Brain microvascular endothelial cell (primary cell): ENCODE measurements around the gene ADAM10.

Source experiments
- DNase-seq: peaks from one replicate; pipeline ENCODE4 v3.0.0-alpha.2; 2020
- H3K27ac ChIP-seq: fragments of 250-450 bp; sonication (Bioruptor Pico); 2 replicates; pipeline ENCODE4 v1.5.1; 2020; ENCODE audit warnings: mild to moderate bottlenecking, moderate library complexity
- H3K27me3 ChIP-seq: fragments of 250-450 bp; sonication (Bioruptor Pico); replicated peaks from 2 replicates; pipeline ENCODE4 v1.5.1; 2020; ENCODE audit warnings: mild to moderate bottlenecking
- H3K36me3 ChIP-seq: fragments of 250-450 bp; sonication (Bioruptor Pico); replicated peaks from 2 replicates; pipeline ENCODE4 v1.5.1; 2020; ENCODE audit warnings: mild to moderate bottlenecking
- H3K4me3 ChIP-seq: 2 replicates; pipeline ENCODE4 v1.5.1; 2011; ENCODE audit warnings: low read depth, mild to moderate bottlenecking, control low read depth, low read length, moderate library complexity
- in situ Hi-C: cut with HindIII; loops from 2 replicates; pipeline ENCODE4 v1.10.0; 2017; ENCODE audit warnings: low sequenced_read_pairs, low pct_ligation_motif_present
- TF ChIP-seq, protein P1 (sequence below): IDR thresholded peaks from 2 replicates; pipeline ENCODE4 v1.5.1; 2011; ENCODE audit warnings: low read depth, mild to moderate bottlenecking, moderate library complexity, low read length, control low read depth, inconsistent platforms; ENCODE audit errors: missing control alignments

ADAM10 gene

GRCh38 chr15:58762285-58762684, 12.8 kb upstream of the ADAM10 start:
- in situ Hi-C loops: no loop called here
- TF ChIP-seq, protein P1, sequence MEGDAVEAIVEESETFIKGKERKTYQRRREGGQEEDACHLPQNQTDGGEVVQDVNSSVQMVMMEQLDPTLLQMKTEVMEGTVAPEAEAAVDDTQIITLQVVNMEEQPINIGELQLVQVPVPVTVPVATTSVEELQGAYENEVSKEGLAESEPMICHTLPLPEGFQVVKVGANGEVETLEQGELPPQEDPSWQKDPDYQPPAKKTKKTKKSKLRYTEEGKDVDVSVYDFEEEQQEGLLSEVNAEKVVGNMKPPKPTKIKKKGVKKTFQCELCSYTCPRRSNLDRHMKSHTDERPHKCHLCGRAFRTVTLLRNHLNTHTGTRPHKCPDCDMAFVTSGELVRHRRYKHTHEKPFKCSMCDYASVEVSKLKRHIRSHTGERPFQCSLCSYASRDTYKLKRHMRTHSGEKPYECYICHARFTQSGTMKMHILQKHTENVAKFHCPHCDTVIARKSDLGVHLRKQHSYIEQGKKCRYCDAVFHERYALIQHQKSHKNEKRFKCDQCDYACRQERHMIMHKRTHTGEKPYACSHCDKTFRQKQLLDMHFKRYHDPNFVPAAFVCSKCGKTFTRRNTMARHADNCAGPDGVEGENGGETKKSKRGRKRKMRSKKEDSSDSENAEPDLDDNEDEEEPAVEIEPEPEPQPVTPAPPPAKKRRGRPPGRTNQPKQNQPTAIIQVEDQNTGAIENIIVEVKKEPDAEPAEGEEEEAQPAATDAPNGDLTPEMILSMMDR: no peak

DNA sequence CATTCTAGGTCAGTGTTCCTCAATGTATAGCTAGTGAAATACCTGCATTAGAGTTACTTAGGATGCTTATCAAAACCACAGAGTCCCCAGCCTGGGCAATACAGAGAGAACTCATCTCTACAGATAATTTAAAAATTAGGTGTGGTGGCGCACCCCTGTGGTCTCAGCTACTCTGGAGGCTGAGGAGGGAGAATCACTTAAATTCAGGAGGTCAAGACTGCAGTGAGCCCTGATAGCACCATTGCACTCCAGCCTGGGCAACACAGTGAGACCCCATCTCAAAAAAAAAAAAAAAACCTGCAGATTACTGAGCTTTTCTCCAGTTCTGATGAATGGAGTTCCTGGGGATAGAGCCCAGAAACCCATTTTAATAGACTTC, 11.5 kb upstream of the ADAM10 start:
- DNase-seq: no peak
- H3K27me3 ChIP-seq: no peaks in the 10 kb centered on the region
- TF ChIP-seq, protein P1: peak; percentile 21
- no peak overlapping the region for H3K27ac ChIP-seq
- no peak overlapping the region for H3K4me3 ChIP-seq
- in situ Hi-C loops: no loop called here
- no peaks in the 10 kb centered on the region for H3K36me3 ChIP-seq

More at GRCh38 chr15:58762285-58762684, 12.8 kb upstream of the ADAM10 start:
- DNase-seq: no peak
- no peak overlapping the region for H3K4me3 ChIP-seq
- H3K36me3 ChIP-seq: no peaks in the 10 kb centered on the region
- no peak overlapping the region for H3K27ac ChIP-seq
- H3K27me3 ChIP-seq: no peaks in the 10 kb centered on the region

- H3K36me3 ChIP-seq: no peaks in the 10 kb centered on the region
- no peak for DNase-seq
- TF ChIP-seq, protein P1: no peak
- H3K4me3 ChIP-seq: no peak overlapping the region
- in situ Hi-C loops: no loop called here
- no peaks in the 10 kb centered on the region for H3K27me3 ChIP-seq
- H3K27ac ChIP-seq: no peak overlapping the region
Measured at GRCh38 chr15:58760385-58761009, 11.0 kb upstream of the ADAM10 start.

GRCh38 chr15:58758141-58758540, 8.6 kb upstream of the ADAM10 start:
- Histone ChIP-seq H3K27me3 (no peaks in the 10 kb centered on the region), H3K36me3 (no peaks in the 10 kb centered on the region), H3K4me3 (no peak overlapping the region), H3K27ac (no peak overlapping the region)
- DNase-seq: no peak
- in situ Hi-C loops: no loop called here
- TF ChIP-seq, protein P1: peak; percentile 39

DNA sequence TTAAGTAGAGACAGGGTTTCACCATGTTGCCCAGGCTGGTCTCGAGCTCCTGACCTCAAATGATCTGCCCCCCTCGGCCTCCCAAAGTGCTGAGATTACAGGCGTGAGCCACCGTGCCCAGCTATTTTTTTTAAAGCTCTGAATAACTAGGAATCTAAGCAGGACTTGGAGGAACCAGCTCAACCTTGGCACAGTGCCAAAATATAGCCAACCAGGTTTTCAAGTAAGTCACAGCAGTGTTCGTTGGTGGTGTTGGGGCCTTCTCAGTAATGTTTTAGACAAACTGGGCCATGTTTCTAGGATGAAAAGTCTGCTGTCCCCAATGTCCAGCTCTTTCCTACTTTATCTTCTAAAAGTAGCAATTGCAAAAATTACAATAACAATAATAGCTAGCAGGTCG, 6.4 kb upstream of the ADAM10 start:
- H3K36me3 ChIP-seq: no peaks in the 10 kb centered on the region
- no peak overlapping the region for H3K27ac ChIP-seq
- H3K27me3 ChIP-seq: no peaks in the 10 kb centered on the region
- H3K4me3 ChIP-seq: no peak overlapping the region
- TF ChIP-seq, protein P1: no peak
- no peak for DNase-seq
- in situ Hi-C loops: no loop called here

GRCh38 chr15:58755350-58755749, 5.8 kb upstream of the ADAM10 start:
- H3K4me3 ChIP-seq: no peak overlapping the region
- TF ChIP-seq, protein P1: no peak
- no peaks in the 10 kb centered on the region for H3K36me3 ChIP-seq
- H3K27me3 ChIP-seq: no peaks in the 10 kb centered on the region
- H3K27ac ChIP-seq: no peak overlapping the region
- no peak for DNase-seq
- in situ Hi-C loops: no loop called here
